GM18505 (cell line): Measurements from ENCODE around the gene SH3RF3.

Experiments
- ATAC-seq: cut with Tn5 transposase; IDR thresholded peaks from one replicate; pipeline ENCODE4 v1.9.1; 2021; ENCODE audit not compliant: unreplicated experiment
- POLR2A ChIP-seq: IDR thresholded peaks from 4 replicates; pipeline ENCODE4 v1.6.1; 2011; ENCODE audit warnings: borderline replicate concordance; ENCODE audit not compliant: insufficient read depth, insufficient read length; ENCODE audit errors: extremely low read depth

Gene SH3RF3

DNA sequence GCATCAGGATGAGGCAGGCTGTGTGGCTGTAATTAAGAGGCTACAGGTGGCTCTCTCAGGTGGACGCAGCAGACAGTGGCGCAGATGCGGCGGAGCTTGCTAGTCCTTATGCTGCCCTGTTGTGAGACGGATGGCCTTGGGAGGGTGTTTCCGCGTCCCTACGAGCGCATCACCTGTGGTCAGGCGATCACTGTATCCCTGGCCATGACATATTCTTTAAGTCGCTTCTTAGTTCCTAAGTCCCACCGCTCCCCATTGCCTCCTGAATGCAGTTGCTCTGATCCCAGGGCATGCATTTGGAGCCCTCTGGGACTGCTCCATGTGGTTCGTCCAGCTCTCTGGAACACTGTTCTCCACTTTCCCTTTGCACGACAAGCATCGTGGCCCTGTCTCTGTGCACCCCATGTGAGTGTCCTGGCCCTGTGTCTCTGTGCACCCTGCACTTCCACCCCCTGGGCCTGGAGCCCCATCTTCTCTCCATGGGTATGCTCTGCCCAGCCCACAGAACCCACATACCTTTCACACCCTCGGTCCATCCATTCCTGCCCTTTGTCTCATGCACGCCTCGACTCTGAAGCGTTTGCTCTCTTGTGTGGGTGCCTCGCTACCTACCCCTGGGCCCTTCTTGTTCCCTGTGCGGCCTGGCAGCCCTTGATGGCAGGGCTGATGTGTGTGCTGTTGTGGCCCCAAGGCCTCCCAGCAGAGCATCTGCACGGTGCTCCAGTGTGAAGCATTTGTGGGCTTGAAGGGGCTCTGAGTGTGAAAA is 74.4 kb downstream of the SH3RF3 start:
- no peak for ATAC-seq
- TF ChIP-seq POLR2A = no peak

DNA sequence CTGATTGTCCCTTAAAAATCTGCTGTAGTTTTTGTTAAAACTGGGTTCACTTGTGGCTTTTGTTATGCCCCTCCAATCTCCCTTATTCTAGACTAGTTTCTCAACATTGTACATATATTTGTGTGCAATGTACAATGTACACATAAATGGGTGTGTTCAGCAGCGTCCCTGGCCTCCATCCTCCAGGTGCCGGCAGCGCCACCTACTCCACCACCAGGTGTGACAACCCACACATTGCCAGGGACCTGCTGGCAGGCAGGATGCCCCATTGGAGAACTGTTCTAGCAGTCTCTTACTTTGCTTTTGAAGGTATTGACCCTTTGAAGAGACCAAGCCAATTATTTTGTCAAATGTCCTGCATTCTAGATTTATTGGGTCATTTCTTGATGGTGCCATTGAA is 75.4 kb downstream of the SH3RF3 start:
- ATAC-seq = no peak
- TF ChIP-seq POLR2A = no peak

DNA sequence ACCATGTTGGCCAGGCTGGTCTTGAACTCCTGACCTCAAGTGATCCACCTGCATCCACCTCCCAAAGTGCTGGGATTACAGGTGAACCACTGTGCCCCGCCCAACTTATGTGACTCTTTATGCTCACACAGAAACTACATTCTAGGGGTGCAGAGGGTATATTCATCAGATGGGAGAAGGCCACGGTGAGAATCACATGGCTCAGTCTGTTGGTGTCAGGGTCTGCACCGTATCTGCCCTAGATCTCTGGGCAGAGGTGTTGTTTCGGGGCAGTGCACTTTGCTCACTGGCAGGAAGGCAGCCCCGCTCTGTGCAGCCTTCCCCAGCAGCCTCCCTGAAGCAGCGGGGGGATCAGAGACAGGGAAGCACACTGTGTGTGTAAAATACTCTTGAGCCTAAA is 76.4 kb downstream of the SH3RF3 start:
- ATAC-seq = no peak

DNA sequence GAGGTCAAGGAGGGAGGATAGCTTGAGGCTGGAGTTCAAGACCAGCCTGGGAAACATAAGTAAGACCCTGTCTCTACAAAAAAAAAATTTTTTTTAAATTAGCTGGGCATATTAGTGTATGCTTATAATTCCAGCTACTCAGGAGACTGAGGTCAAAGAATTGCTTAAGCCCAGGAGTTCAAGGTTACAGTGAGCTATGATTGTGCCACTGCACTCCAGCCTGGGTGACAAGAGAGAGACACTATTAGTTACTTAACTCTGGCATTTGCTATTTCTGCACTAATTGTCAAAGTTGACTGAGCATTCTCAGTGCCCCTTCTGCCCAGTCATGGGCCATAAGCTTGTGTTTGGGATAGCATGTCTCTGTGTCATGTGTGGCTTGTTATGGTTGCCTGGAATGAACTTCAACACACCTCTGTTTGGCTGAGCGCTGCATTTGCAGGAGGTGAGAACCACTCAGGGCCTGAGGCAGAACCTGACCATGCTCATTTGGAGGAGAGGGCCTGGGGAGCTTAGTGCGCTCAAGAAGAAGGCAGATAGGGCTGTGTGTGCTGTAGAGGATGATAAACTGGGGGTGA is 77.7 kb downstream of the SH3RF3 start:
- no peak for TF ChIP-seq POLR2A
- ATAC-seq = no peak

More for the DNA sequence above, 76.4 kb downstream of the SH3RF3 start:
- no peak for TF ChIP-seq POLR2A

DNA sequence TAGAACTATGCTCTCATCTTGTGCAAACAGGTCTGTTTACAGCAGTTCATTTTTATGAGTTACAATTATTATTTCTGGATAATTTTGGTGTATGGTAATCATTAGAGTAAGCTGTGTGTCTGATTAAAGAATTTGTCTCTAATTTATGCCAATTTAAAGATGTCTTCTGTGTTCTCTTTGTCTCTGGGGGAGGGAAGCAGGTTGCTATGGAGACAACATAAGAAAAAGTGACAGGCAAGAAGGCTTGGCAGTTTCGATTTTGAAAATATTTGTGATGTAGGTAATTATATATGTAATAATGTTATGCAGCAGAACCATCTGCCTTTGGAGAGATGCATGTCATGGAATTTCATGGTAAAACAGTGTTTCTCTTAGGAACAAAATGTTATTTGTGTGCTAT is 78.2 kb downstream of the SH3RF3 start:
- no peak for ATAC-seq
- no peak for TF ChIP-seq POLR2A

DNA sequence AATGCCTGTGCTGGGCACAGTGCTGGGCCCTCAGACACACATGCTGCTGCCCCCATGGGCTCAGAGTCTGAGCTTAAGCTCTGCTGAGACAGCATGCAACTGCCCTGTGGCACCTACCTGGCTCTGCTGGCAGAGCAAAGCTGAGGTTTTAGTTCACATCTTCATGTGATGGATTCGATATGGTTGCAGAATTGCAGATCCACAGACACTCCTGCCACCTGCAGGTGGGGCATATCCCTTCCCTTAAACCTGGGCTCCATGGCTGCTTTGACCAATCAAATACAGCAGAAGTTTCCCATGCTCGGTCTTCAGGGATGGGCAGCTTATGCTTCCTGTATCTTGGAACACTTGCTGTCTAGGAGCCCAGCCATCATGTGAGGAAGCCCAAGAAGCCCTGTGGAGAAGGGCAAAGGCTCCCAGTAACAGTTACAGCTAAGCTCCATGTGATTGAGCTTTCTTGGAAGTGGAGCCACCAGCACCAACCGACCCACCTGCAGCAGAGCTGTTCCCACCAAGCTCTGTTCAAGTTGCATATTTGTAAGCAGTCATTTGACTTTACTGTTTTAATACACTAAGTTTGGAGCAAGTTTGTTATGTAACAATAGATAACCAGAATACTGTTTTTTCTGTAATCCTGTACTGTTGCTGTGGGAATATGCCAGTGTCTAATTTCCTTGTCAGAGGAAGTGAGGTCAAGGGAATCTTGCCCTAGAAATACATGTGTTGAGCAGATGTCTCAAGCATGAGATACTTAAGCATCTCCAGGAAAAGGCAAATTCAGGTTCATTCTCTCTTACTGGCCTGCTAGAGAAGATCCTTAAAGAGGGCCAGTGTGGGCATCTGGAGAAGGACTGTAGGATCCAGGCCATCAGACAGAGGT is 79.3 kb downstream of the SH3RF3 start:
- no peak for TF ChIP-seq POLR2A
- no peak for ATAC-seq

DNA sequence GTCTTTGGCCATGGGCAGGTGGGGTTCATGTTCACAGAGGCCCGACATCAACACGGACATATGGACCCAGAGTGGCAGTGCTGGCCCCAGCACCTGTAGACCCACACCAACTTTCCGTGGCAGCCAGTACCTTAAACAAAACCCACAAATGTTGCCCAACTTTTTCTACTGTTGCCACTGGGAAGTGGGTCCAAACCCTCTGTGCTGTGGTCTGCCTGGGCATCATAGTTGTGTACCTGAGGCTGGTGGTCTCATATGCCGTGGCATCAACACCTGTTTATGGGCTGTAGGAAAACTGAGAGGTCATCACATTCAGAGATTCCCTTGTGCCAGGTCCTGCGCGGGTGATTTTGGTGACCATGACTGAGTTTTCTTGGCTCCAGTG is 79.9 kb downstream of the SH3RF3 start:
- no peak for ATAC-seq
- no peak for TF ChIP-seq POLR2A

DNA sequence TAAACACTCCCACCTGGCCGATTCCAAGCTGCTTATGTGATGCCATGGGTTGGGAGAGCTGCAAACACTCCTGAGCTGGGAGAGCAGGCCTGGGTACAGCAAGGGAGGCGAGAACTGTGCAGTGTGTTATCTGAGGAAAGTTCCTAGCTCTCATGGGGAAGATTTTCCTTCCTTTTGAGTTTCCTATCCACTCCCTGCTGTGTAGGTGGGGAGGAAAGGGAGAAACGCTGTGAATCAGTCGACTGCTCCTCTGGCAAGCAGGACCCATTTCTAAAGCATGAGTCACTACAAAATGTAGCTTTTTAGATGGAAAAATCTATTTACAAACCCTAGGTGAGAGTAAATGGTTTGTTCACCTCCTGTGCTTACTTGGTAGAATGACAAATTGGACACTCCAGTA is 80.4 kb downstream of the SH3RF3 start:
- ATAC-seq = no peak

DNA sequence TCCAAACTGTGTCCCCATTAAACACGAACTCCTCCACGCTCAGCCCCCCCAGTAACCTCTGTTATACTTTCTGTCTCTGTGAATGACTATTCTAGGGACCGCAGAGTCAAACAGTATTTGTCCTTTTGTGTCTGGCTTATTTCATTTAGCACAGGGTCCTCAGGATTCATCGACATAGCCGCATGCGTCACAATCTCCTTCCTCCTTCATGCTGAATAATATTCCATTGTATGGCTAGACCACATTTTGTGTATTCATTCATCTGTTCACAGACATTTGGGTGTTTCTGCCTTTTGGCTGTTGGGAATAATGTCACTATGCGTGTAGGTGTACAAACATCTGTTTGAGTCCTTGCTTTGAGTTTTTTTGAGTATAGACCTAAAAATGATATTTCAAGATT is 80.9 kb downstream of the SH3RF3 start:
- no peak for TF ChIP-seq POLR2A
- ATAC-seq = no peak

More for the DNA sequence above, 80.4 kb downstream of the SH3RF3 start:
- no peak for TF ChIP-seq POLR2A

DNA sequence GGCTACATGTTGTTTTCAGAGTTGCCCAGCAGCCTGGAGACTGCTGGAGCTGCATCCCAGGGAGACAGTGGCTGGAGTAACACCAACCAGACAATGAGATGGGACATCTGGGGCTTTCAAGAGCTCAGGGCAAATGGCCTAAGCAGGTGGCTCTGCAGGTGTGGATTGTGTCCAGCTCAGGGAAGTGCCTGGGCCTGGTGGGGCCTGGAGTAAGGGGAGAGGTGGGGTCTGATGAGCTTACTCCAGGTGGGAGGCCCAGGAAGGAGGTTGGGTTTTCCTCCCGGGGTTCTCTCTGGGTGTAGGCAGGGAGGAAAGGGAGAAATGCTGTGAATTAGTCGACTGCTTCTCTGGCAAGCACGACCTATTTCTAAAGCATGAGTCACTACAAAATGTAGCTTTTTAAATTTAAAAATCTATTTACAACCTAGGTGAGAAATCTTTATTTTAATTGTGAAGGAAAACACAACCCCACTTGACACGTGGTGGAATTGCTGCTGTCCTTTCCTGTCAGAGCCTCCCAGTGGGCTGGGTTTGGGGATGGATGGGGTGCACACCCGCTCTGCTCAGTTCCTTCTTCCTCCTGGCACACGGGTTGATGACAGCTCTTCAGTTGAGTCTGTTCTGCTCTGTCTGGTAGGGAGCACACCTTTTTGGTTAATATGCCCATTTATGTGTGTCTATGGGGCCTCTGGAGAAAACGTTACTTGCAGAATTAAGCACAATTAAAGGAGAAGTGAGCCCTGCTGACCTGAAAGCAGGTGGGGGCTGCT is 81.6 kb downstream of the SH3RF3 start:
- TF ChIP-seq POLR2A = no peak
- no peak for ATAC-seq

DNA sequence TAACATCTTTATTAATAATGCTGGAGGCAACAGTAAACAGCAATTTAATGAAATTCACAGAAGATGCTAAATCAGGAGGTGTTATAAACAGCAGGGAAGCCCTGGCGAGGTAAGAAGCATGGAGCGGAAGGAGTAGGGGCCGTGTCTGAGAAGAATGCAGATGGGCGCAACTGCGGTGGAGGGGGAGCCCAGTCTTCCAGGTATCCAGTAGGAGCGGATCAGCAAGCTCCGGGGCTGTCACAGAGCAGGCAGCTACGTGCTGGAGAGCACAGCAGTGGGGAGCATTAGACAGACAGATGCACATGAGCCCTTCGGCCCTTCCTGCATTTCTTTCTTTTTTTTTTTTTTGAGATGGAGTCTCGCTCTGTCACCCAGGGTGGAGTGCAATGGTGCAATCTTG is 82.3 kb downstream of the SH3RF3 start:
- no peak for ATAC-seq
- TF ChIP-seq POLR2A = no peak

DNA sequence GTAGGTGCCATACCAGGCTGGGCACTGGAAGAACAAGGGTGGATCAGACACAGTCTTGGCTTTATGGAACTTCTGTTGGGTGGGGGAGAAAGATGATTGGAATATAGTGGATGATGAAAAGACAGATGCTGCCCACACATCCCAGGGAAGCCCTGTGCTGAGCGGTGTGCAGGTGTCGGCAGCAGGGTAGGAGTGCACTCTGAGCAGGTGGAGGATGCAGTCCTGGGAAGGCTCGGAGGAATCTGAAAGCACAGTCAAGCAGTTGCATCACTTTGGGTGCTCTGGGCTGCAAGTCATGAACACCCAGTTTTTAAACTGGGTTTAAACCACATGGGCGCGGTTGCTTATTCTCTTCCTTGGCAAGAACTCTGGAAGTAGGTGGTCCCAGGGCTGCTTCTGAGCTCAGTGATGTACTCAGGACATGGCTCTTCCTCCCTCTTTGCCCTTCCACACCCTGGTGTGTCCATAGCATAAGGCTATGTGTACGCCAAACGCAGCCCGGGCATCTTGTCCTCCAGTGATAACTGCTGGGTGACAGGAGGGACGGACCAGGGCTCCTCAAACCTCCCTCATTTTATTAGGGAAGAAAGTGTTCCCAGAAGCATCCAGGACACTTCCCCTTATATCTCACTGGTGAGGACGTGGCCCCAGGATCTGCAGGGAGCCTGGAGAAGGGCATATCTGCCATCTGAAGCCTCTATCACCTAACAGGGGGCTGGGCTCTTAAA is 84.0 kb downstream of the SH3RF3 start:
- no peak for TF ChIP-seq POLR2A
- ATAC-seq = no peak
